Measurements from ENCODE around the gene ZC2HC1B.
"Not testable (repeated sequence)": the region's sequence is repeated elsewhere in the genome, so short reads cannot be mapped to it uniquely, and the experiment has no call there.

ZC2HC1B gene

GRCh38 chr6:143912671-143913070 is 48.4 kb downstream of the ZC2HC1B start:
- no peak overlapping the region for H3K27ac ChIP-seq
- no peak overlapping the region for H3K4me3 ChIP-seq

GRCh38 chr6:143917026-143917425 is 52.8 kb downstream of the ZC2HC1B start:
- H3K27ac ChIP-seq, H3K4me3 ChIP-seq: not testable (repeated sequence)

GRCh38 chr6:143928853-143929252 is 64.6 kb downstream of the ZC2HC1B start:
- H3K4me3 ChIP-seq: no peak overlapping the region
- no peak overlapping the region for H3K27ac ChIP-seq

- no peak overlapping the region for H3K27ac ChIP-seq
- H3K4me3 ChIP-seq: no peak overlapping the region
These were observed 65.7 kb downstream of the ZC2HC1B start for GRCh38 chr6:143929975-143930374.

- no peak overlapping the region for H3K4me3 ChIP-seq
- H3K27ac ChIP-seq: no peak overlapping the region
These were observed 70.1 kb downstream of the ZC2HC1B start for GRCh38 chr6:143934331-143934730.

GRCh38 chr6:143934867-143935266 is 70.6 kb downstream of the ZC2HC1B start:
- no peak overlapping the region for H3K4me3 ChIP-seq

GRCh38 chr6:143936347-143936746 is 72.1 kb downstream of the ZC2HC1B start:
- no peak overlapping the region for H3K4me3 ChIP-seq

More at GRCh38 chr6:143934867-143935266, 70.6 kb downstream of the ZC2HC1B start:
- H3K27ac ChIP-seq: no peak overlapping the region

GRCh38 chr6:143936778-143937667 is 72.7 kb downstream of the ZC2HC1B start:
- no peak overlapping the region for H3K27ac ChIP-seq

More at GRCh38 chr6:143936347-143936746, 72.1 kb downstream of the ZC2HC1B start:
- no peak overlapping the region for H3K27ac ChIP-seq

GRCh38 chr6:143937668-143937970 is 73.3 kb downstream of the ZC2HC1B start:
- Histone ChIP-seq H3K27ac (no peak overlapping the region), H3K4me3 (no peak overlapping the region)

More at GRCh38 chr6:143936778-143937667, 72.7 kb downstream of the ZC2HC1B start:
- no peak overlapping the region for H3K4me3 ChIP-seq

GRCh38 chr6:143939364-143939763 is 75.1 kb downstream of the ZC2HC1B start:
- Histone ChIP-seq H3K4me3 (no peak overlapping the region), H3K27ac (no peak overlapping the region)

- Histone ChIP-seq H3K27ac (no peak overlapping the region), H3K4me3 (no peak overlapping the region)
These were observed 75.8 kb downstream of the ZC2HC1B start for GRCh38 chr6:143940011-143940597.

GRCh38 chr6:143941852-143942627 is 77.8 kb downstream of the ZC2HC1B start:
- no peak overlapping the region for H3K27ac ChIP-seq

GRCh38 chr6:143948208-143948607 is 83.9 kb downstream of the ZC2HC1B start:
- no peak overlapping the region for H3K4me3 ChIP-seq
- H3K27ac ChIP-seq: no peak overlapping the region

More at GRCh38 chr6:143941852-143942627, 77.8 kb downstream of the ZC2HC1B start:
- no peak overlapping the region for H3K4me3 ChIP-seq

- H3K4me3 ChIP-seq: no peak overlapping the region
- H3K27ac ChIP-seq: no peak overlapping the region
These were observed 85.3 kb downstream of the ZC2HC1B start for GRCh38 chr6:143949535-143949934.

- Histone ChIP-seq H3K4me3 (no peak overlapping the region), H3K27ac (no peak overlapping the region)
These were observed 85.7 kb downstream of the ZC2HC1B start for GRCh38 chr6:143949962-143950361.

GRCh38 chr6:143950875-143951274 is 86.6 kb downstream of the ZC2HC1B start:
- H3K27ac ChIP-seq: no peak overlapping the region

GRCh38 chr6:143952060-143952778 is 87.9 kb downstream of the ZC2HC1B start:
- no peak overlapping the region for H3K27ac ChIP-seq
- no peak overlapping the region for H3K4me3 ChIP-seq

More at GRCh38 chr6:143950875-143951274, 86.6 kb downstream of the ZC2HC1B start:
- H3K4me3 ChIP-seq: no peak overlapping the region

GRCh38 chr6:143952947-143953701 is 88.8 kb downstream of the ZC2HC1B start:
- Histone ChIP-seq H3K27ac (no peak overlapping the region), H3K4me3 (no peak overlapping the region)

- H3K4me3 ChIP-seq: no peak overlapping the region
- no peak overlapping the region for H3K27ac ChIP-seq
These were observed 89.6 kb downstream of the ZC2HC1B start for GRCh38 chr6:143953922-143954321.
